Bone marrow (tissue), 2 donors: Measurements from ENCODE around the gene C2CD5.
"Not testable (repeated sequence)": the region's sequence is repeated elsewhere in the genome, so short reads cannot be mapped to it uniquely, and the experiment has no call there.

ENCODE experiments used
- DNase-seq, 2 donors: peaks; one replicate each; lab custom pipeline; 2025; lab: John Stamatoyannopoulos, UW

The C2CD5 gene

DNA sequence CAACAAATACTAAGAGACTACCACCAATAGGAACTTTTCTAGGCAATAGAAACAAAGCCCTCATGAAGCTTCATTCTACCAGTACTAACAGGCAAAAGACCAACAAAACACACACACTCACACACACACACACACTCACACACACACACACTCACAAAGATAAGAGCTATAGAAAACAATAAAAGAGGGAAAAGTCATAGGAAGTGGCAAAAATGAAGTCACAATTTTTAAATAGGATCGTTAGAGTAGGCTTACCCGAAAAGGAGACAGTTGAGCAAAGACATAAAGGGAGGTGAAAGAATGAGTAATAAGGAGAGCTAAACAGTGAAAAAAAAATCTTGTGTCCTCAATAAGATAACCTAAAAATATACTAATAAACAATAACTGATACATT lies 66.5 kb downstream of the C2CD5 start:
- no peak for DNase-seq

DNA sequence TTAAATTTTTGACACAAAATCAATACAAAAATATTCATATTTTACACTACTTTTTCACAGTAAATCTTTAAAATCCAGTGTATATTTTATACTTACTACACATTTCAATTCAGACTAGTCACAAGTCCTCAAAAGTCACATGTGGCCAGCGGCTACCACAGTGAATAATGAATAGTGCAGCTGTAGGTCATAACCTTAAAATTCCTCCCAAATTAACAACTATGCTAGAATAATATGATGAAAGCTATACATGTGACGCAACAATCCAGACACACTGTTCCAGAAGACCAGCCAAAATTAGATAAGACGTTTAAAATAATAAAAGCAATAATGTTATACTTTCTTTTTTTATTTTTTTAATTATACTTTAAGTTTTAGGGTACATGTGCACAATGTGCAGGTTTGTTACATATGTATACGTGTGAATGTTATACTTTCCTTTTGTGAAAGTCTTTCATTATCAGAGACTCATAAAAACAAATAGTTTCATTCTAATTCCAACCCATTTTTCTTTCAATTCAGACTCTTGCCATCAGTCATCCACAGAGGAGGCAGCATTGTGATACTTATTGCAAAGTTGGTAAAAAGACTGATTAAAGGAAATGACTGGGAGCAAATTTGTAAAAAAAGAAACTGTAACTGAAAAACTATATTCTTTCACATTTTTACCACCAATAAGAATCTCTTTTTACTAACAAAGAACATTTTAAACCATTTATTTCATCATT lies 67.0 kb downstream of the C2CD5 start:
- DNase-seq, result no peak

GRCh38 chr12:22476133-22476532 lies 68.2 kb downstream of the C2CD5 start:
- DNase-seq, result no peak

- DNase-seq, result no peak
Measured at GRCh38 chr12:22474970-22475720, 69.2 kb downstream of the C2CD5 start.

DNA sequence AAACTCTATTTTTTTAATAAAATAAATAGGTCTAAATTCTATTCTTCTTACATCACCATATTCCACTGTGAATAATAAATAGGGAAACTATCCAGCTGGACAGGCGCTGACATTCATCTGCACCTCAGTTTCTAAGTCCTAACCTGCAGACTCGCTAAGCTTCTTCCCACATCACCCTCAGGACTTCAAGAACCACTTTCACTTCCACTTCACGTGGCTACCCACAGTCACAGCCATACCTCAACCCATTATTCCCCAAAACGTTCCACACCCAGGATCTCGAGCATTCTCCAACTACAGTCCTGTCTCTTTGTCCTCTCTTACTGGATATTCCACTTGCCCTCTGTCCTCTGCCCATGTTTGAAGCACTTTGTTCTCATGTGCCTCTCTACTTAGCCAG lies 71.1 kb downstream of the C2CD5 start:
- DNase-seq, result no peak

- DNase-seq, result no peak
Measured at GRCh38 chr12:22467190-22467589, 77.2 kb downstream of the C2CD5 start.

- DNase-seq, result no peak
Measured at GRCh38 chr12:22463306-22463705, 81.0 kb downstream of the C2CD5 start.

DNA sequence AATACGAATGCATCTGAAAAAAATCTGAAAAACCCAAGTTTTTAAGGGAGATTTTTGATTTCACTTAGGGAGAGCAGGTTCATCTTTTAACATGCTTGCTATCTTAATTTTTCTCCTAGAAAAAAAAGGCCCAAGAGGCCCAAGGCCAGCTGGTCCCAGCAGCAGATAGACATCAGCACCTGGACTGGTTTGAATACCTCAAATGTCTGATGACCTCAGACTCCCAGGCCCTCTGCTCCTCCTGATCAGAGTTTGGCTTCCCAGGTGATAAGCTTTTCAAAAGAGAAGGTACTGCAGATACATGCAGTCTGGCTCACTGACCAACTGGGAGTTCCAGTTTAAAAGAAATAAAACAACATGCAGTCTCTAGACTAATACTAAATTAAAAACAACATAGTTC lies 82.6 kb downstream of the C2CD5 start:
- no peak for DNase-seq

DNA sequence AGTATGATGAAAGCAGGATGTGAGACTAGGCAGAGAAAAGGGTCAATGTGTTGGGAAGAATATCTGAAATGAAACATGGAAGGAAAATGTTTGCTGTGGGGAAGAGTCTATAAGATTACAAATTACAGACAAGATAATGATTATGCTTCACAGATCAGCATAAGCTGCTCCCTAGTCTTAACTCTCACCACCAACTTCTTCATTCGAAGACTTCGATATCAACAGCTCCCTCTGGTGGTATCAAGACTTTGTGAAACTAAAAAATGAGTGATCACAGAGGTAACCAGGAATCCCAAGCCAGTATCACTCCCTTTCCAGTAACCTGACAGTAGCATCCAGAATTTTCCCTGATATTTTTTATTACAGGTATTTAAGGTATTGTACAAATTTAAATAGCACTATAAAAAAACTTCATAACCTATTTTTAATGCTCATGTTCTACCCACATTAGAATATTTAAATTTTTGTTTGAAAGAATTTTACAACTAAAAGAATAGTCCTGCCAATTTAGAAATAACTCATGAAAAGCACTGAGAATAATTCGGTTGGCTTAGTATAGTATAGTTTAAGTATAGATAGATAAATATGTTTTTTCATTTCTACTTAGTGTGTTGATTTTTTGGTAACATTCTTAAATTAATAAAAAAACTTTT lies 84.4 kb downstream of the C2CD5 start:
- DNase-seq, result peak in 1 of 2 donors; percentile 13

- no peak for DNase-seq
Measured at GRCh38 chr12:22458298-22458937, 85.9 kb downstream of the C2CD5 start.

DNA sequence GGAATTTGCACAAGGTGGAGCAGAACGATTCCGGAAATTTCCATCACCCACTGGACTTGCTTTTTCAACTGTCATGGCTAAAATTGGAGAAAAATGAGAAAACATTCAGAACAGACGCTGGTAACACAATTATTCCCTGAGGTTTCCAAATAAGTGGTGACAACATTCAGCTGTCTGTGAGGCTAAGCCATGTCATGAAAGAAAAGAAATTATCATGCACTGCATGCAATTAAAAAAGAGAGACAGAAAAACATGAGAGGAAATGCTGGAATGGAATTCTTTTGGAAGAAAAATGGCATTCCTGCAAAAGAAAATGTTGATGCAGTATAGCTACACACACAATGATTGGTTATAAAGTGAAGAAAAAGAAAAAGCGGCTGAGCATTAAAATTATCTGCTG lies 87.3 kb downstream of the C2CD5 start:
- DNase-seq, result no peak

GRCh38 chr12:22453511-22453910 lies 90.8 kb downstream of the C2CD5 start:
- no peak for DNase-seq

GRCh38 chr12:22447223-22447622 lies 97.1 kb downstream of the C2CD5 start:
- no peak for DNase-seq

- not testable (repeated sequence) for DNase-seq
Measured at GRCh38 chr12:22444317-22444665, 100.1 kb downstream of the C2CD5 start.

GRCh38 chr12:22443379-22444316 lies 100.7 kb downstream of the C2CD5 start:
- DNase-seq, result peak; percentile 17 to 57

DNA sequence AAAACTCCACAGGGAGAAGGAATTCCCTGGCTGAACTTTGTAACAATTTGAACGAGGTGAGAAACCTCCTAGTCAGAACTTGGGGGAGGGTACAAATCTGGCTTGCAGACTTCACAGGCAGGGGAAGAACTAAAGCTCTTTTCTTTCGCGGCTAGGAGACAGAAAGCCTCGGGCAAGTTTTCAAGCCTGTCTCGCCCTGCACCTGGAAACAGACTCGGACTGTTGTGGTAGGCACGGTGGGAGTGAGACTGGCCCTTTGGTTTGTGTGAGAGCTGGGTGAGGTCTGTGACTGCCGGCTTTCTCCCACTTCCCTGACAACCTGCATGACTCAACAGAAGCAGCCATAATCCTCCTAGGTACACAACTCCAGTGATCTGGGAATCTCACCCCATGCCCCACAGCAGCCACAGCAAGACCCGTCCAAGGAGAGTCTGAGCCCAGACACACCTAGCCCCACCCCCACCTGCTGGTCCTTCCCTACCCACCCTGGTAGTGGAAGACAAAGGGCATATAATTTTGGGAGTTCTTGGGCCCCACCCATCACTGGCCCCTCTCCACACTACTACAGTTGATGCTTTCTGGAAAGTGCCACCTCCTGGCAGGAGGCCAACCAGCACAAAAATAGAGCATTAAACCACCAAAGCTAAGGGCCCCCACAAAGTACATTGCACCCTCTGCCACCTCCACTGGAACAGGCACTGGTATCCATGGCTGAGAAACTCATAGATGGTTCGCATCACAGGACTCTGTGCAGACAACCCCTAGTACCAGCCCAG lies 107.1 kb downstream of the C2CD5 start:
- DNase-seq, result no peak

GRCh38 chr12:22435583-22435982 lies 108.8 kb downstream of the C2CD5 start:
- no peak for DNase-seq

GRCh38 chr12:22431693-22432251 lies 112.6 kb downstream of the C2CD5 start:
- DNase-seq, result no peak

GRCh38 chr12:22416801-22417200 lies 127.5 kb downstream of the C2CD5 start:
- DNase-seq, result no peak
